ENCODE results near the gene PTPRH. TPM values are rescaled to one million over a fixed set of nuclear protein-coding genes. Genes with fewer than 3 reads are reported as not detected.

PTPRH gene
- total and polyA plus RNA-seq, 8 donors, result 5.3 to 83.9 (median 39.7) TPM

GRCh38 chr19:55131421-55131820 is 77.9 kb downstream of the PTPRH start:
- Histone ChIP-seq H3K4me1 (no peaks in the 10 kb centered on the region), H3K4me3 (no peak overlapping the region), H3K27me3 (peaks cover 0 to 60% (median 30%) of the 10 kb centered on the region in 3 donors), H3K36me3 (no peaks in the 10 kb centered on the region), H3K27ac (no peak overlapping the region), H3K9me3 (no peaks in the 10 kb centered on the region)
- intact Hi-C loops (cut with DNase I; ENCODE audit: low total_unique reads), result no loop called here
- TF ChIP-seq POLR2A (IDR thresholded peaks at IDR 0.05), result no peak
- TF ChIP-seq CTCF (IDR thresholded peaks at IDR 0.05), result no peak
- no peak for TF ChIP-seq POLR2AphosphoS5 (IDR thresholded peaks at IDR 0.05)
- no peak for TF ChIP-seq EP300 (IDR thresholded peaks at IDR 0.05)
- no peak for DNase-seq
- 84 to 91% (median 89%) methylated on average over 16 of the region's 16 CpGs for WGBS, 5 donors

Small RNAs within 50 kb of the gene (small RNA-seq; reads per million reads assigned to genes)
- gene MIR6802 (0 reads per million in 4 donors), gene MIR6803 (0 to 0.31 (median 0.15) reads per million in 4 donors), gene MIR6804 (0 reads per million in 4 donors), gene RF01210 (0 reads per million in 4 donors)

Other genes starting within 250 kb of the PTPRH start
- 10 to 100 TPM in 4 of 5 donors, 1 to 10 TPM in 1; 9.4 to 23.5 (median 15.6) TPM for gene NLRP2, start 243.1 kb downstream of the PTPRH start, total RNA-seq
- 10 to 100 TPM in 1 of 3 donors, 1 to 10 TPM in 2; 2.1 to 11.8 (median 4.8) TPM for gene NLRP2, start 243.1 kb downstream of the PTPRH start, polyA plus RNA-seq
- gene GP6, start 171.2 kb downstream of the PTPRH start, total RNA-seq, result 1 to 10 TPM in 1 of 5 donors, not detected in 4; 3.5 TPM
- gene GP6, start 171.2 kb downstream of the PTPRH start, polyA plus RNA-seq, result under 1 TPM in 1 of 3 donors, not detected in 2; 0.43 TPM
- 100 to 1,000 TPM in 1 of 5 donors, 10 to 100 TPM in 4; 20.6 to 124 (median 28.8) TPM for gene RDH13, start 146.4 kb downstream of the PTPRH start, total RNA-seq
- gene RDH13, start 146.4 kb downstream of the PTPRH start, polyA plus RNA-seq, result 10 to 100 TPM; 13.1 to 22.0 (median 20.3) TPM
- 100 to 1,000 TPM in 3 of 5 donors, 10 to 100 TPM in 2; 32.3 to 303 (median 114) TPM for gene EPS8L1, start 133.6 kb downstream of the PTPRH start, total RNA-seq
- 100 to 1,000 TPM in 1 of 3 donors, 10 to 100 TPM in 2; 82.3 to 320 (median 87.5) TPM for gene EPS8L1, start 133.6 kb downstream of the PTPRH start, polyA plus RNA-seq
- 100 to 1,000 TPM in 4 of 5 donors, 10 to 100 TPM in 1; 52.7 to 261 (median 167) TPM for gene PPP1R12C, start 91.9 kb downstream of the PTPRH start, total RNA-seq
- gene PPP1R12C, start 91.9 kb downstream of the PTPRH start, polyA plus RNA-seq, result 100 to 1,000 TPM in 1 of 3 donors, 10 to 100 TPM in 2; 77.0 to 136 (median 82.6) TPM
- 1 to 10 TPM in 1 of 5 donors, not detected in 4; 1.1 TPM for gene TNNT1, start 60.3 kb downstream of the PTPRH start, total RNA-seq
- 10 to 100 TPM in 1 of 3 donors, 1 to 10 TPM in 1, under 1 TPM in 1; 0.87 to 19.6 (median 6.7) TPM for gene TNNT1, start 60.3 kb downstream of the PTPRH start, polyA plus RNA-seq
- gene TNNI3, start 51.8 kb downstream of the PTPRH start, total RNA-seq, result not detected
- 10 to 100 TPM in 1 of 3 donors, 1 to 10 TPM in 2; 4.2 to 14.1 (median 7.8) TPM for gene TNNI3, start 51.8 kb downstream of the PTPRH start, polyA plus RNA-seq
- gene DNAAF3, start 42.9 kb downstream of the PTPRH start, total RNA-seq, result 1 to 10 TPM in 1 of 5 donors, not detected in 4; 1.9 TPM
- under 1 TPM in 2 of 3 donors, not detected in 1; 0.68 to 0.75 TPM for gene DNAAF3, start 42.9 kb downstream of the PTPRH start, polyA plus RNA-seq
- 1 to 10 TPM in 1 of 5 donors, not detected in 4; 1.8 TPM for gene SYT5, start 29.2 kb downstream of the PTPRH start, total RNA-seq
- gene SYT5, start 29.2 kb downstream of the PTPRH start, polyA plus RNA-seq, result 1 to 10 TPM in 2 of 3 donors, under 1 TPM in 1; 0.20 to 2.8 (median 1.7) TPM
- gene TMEM86B, start 19.3 kb upstream of the PTPRH start, total RNA-seq, result 10 to 100 TPM in 2 of 5 donors, 1 to 10 TPM in 2, under 1 TPM in 1; 0.29 to 47.8 (median 4.9) TPM
- gene TMEM86B, start 19.3 kb upstream of the PTPRH start, polyA plus RNA-seq, result 10 to 100 TPM in 2 of 3 donors, 1 to 10 TPM in 1; 9.1 to 12.4 (median 10.4) TPM
- 100 to 1,000 TPM in 1 of 5 donors, 10 to 100 TPM in 4; 36.9 to 112 (median 79.9) TPM for gene PPP6R1, start 49.5 kb upstream of the PTPRH start, total RNA-seq
- 10 to 100 TPM; 19.5 to 33.6 (median 24.4) TPM for gene PPP6R1, start 49.5 kb upstream of the PTPRH start, polyA plus RNA-seq
- gene HSPBP1, start 70.6 kb upstream of the PTPRH start, total RNA-seq, result 10 to 100 TPM in 3 of 5 donors, 1 to 10 TPM in 2; 5.3 to 69.2 (median 14.9) TPM
- gene HSPBP1, start 70.6 kb upstream of the PTPRH start, polyA plus RNA-seq, result 10 to 100 TPM; 27.5 to 40.2 (median 32.6) TPM
- 10 to 100 TPM in 2 of 5 donors, 1 to 10 TPM in 1, not detected in 2; 5.7 to 67.7 (median 45.1) TPM for gene BRSK1, start 74.5 kb upstream of the PTPRH start, total RNA-seq
- 1 to 10 TPM; 1.5 to 5.0 (median 2.4) TPM for gene BRSK1, start 74.5 kb upstream of the PTPRH start, polyA plus RNA-seq
- 10 to 100 TPM in 1 of 5 donors, 1 to 10 TPM in 2, not detected in 2; 1.3 to 15.8 (median 3.3) TPM for gene TMEM150B, start 115.8 kb upstream of the PTPRH start, total RNA-seq
- gene TMEM150B, start 115.8 kb upstream of the PTPRH start, polyA plus RNA-seq, result under 1 TPM; 0.18 to 0.92 (median 0.87) TPM
- 100 to 1,000 TPM in 2 of 5 donors, 10 to 100 TPM in 2, 1 to 10 TPM in 1; 4.1 to 122 (median 27.7) TPM for gene KMT5C, start 130.4 kb upstream of the PTPRH start, total RNA-seq
- 1 to 10 TPM; 2.7 to 7.4 (median 5.5) TPM for gene KMT5C, start 130.4 kb upstream of the PTPRH start, polyA plus RNA-seq
- 10 to 100 TPM in 1 of 5 donors, not detected in 4; 18.2 TPM for gene COX6B2, start 145.2 kb upstream of the PTPRH start, total RNA-seq
- under 1 TPM in 2 of 3 donors, not detected in 1; 0.19 to 0.93 TPM for gene COX6B2, start 145.2 kb upstream of the PTPRH start, polyA plus RNA-seq
- gene GARIN5B, start 153.8 kb upstream of the PTPRH start, total RNA-seq, result not detected
- not detected for gene GARIN5B, start 153.8 kb upstream of the PTPRH start, polyA plus RNA-seq
- 1 to 10 TPM in 2 of 5 donors, not detected in 3; 1.3 TPM for gene IL11, start 161.0 kb upstream of the PTPRH start, total RNA-seq
- gene IL11, start 161.0 kb upstream of the PTPRH start, polyA plus RNA-seq, result 10 to 100 TPM in 1 of 3 donors, 1 to 10 TPM in 2; 1.0 to 17.4 (median 1.4) TPM
- not detected for gene TMEM190, start 167.3 kb upstream of the PTPRH start, total RNA-seq
- gene TMEM190, start 167.3 kb upstream of the PTPRH start, polyA plus RNA-seq, result 1 to 10 TPM in 1 of 3 donors, under 1 TPM in 1, not detected in 1; 0.68 to 1.3 TPM
- gene TMEM238, start 174.8 kb upstream of the PTPRH start, total RNA-seq, result 100 to 1,000 TPM in 1 of 5 donors, 10 to 100 TPM in 1, 1 to 10 TPM in 1, not detected in 2; 5.4 to 504 (median 36.1) TPM
- under 1 TPM in 2 of 3 donors, not detected in 1; 0.75 to 0.83 TPM for gene TMEM238, start 174.8 kb upstream of the PTPRH start, polyA plus RNA-seq
- 100 to 1,000 TPM in 4 of 5 donors, 10 to 100 TPM in 1; 47.5 to 854 (median 193) TPM for gene RPL28, start 176.4 kb upstream of the PTPRH start, total RNA-seq
- gene RPL28, start 176.4 kb upstream of the PTPRH start, polyA plus RNA-seq, result 1,000 to 10,000 TPM; 2,029 to 2,388 (median 2,037) TPM
- gene UBE2S, start 198.3 kb upstream of the PTPRH start, total RNA-seq, result 10 to 100 TPM in 3 of 5 donors, 1 to 10 TPM in 2; 8.0 to 43.3 (median 20.2) TPM
- 10 to 100 TPM; 11.6 to 13.1 (median 13.1) TPM for gene UBE2S, start 198.3 kb upstream of the PTPRH start, polyA plus RNA-seq
- not detected for gene SHISA7, start 233.8 kb upstream of the PTPRH start, total RNA-seq
- gene SHISA7, start 233.8 kb upstream of the PTPRH start, polyA plus RNA-seq, result not detected

All from stomach (tissue), 9 donors.